WTC11 (cell line): ENCODE data around the gene RAD9B. TPM values are rescaled to one million over a fixed set of nuclear protein-coding genes. Genes with fewer than 3 reads are reported as not detected.

ENCODE experiments used
- ATAC-seq: fragments of 200-7000 bp; cut with Tn5 transposase; 2 replicates; pipeline ENCODE4 v1.10.0; 2021; ENCODE audit warnings: mild to moderate bottlenecking, moderate library complexity
- CTCF ChIA-PET: fragments of 300-600 bp; sonication (Branson Sonifier 250); formaldehyde crosslinking; loops from one replicate; lab custom pipeline; 2021; ENCODE audit warnings: antibody characterized with exemption; lab: Charles Lee
- POLR2A ChIA-PET: fragments of 350-600 bp; sonication (Branson Sonifier 250); formaldehyde crosslinking; loops from one replicate; lab custom pipeline; 2021; ENCODE audit warnings: antibody characterized with exemption; lab: Charles Lee
- DNase-seq: peaks from one replicate; pipeline ENCODE4 v3.0.0; 2021; ENCODE audit warnings: low spot score
- H3K27ac Mint-ChIP-seq: 2 replicates; pipeline ENCODE4 v1.8.0; 2021; ENCODE audit warnings: mixed read lengths
- H3K27me3 Mint-ChIP-seq: 2 replicates; pipeline ENCODE4 v1.8.0; 2021; ENCODE audit warnings: low read depth, mild to moderate bottlenecking, moderate library complexity, mixed read lengths
- H3K36me3 Mint-ChIP-seq: 2 replicates; pipeline ENCODE4 v1.8.0; 2021; ENCODE audit warnings: mixed read lengths
- H3K4me1 Mint-ChIP-seq: 2 replicates; pipeline ENCODE4 v1.8.0; 2022; ENCODE audit warnings: mixed read lengths
- H3K4me3 Mint-ChIP-seq: 2 replicates; pipeline ENCODE4 v1.8.0; 2021; ENCODE audit warnings: mild to moderate bottlenecking, moderate library complexity, mixed read lengths
- H3K9me3 Mint-ChIP-seq: 2 replicates; pipeline ENCODE4 v1.8.0; 2021; ENCODE audit warnings: mixed read lengths
- AR ChIP-seq: fragments of 250-450 bp; sonication (Bioruptor Pico); IDR thresholded peaks from 2 replicates; pipeline ENCODE4 v1.9.0; 2021; ENCODE audit warnings: mild to moderate bottlenecking
- ATF3 ChIP-seq: sonication (generic); formaldehyde crosslinking; conservative IDR thresholded peaks from 2 replicates; pipeline ENCODE4 v1.8.1; 2022; ENCODE audit warnings: mild to moderate bottlenecking, missing genetic modification reagents
- EMX1 ChIP-seq: fragments of 250-450 bp; sonication (Bioruptor Pico); IDR thresholded peaks from 2 replicates; pipeline ENCODE4 v1.8.0; 2021; ENCODE audit warnings: mild to moderate bottlenecking
- NFE2L1 ChIP-seq: sonication (generic); formaldehyde crosslinking; IDR thresholded peaks from 2 replicates; pipeline ENCODE4 v1.8.1; 2023; ENCODE audit warnings: missing genetic modification reagents
- NR1H2 ChIP-seq: sonication (generic); formaldehyde crosslinking; IDR thresholded peaks from 2 replicates; pipeline ENCODE4 v1.9.0; 2021; ENCODE audit warnings: mild to moderate bottlenecking, moderate library complexity, missing genetic modification reagents
- NR3C1 ChIP-seq: sonication (generic); formaldehyde crosslinking; conservative IDR thresholded peaks from 2 replicates; pipeline ENCODE4 v1.8.1; 2023; ENCODE audit warnings: low read depth, mild to moderate bottlenecking, missing genetic modification reagents
- PRDM15 ChIP-seq: sonication (generic); formaldehyde crosslinking; IDR thresholded peaks from 2 replicates; pipeline ENCODE4 v1.8.0; 2022; ENCODE audit warnings: missing genetic modification reagents
- PRRX2 ChIP-seq: fragments of 250-450 bp; sonication (Bioruptor Pico); IDR thresholded peaks from 2 replicates; pipeline ENCODE4 v1.8.0; 2021; ENCODE audit warnings: mild to moderate bottlenecking
- RORB ChIP-seq: fragments of 250-450 bp; sonication (Bioruptor Pico); IDR thresholded peaks from 2 replicates; pipeline ENCODE4 v1.9.0; 2021; ENCODE audit warnings: mild to moderate bottlenecking
- TCF7 ChIP-seq: sonication (generic); formaldehyde crosslinking; IDR thresholded peaks from 2 replicates; pipeline ENCODE4 v1.8.0; 2022; ENCODE audit warnings: mild to moderate bottlenecking, low read depth, missing genetic modification reagents, moderate library complexity
- TP53 ChIP-seq: sonication (generic); formaldehyde crosslinking; IDR thresholded peaks from 2 replicates; pipeline ENCODE4 v1.8.1; 2023; ENCODE audit warnings: mild to moderate bottlenecking, missing genetic modification reagents
- ZNF232 ChIP-seq: sonication (generic); formaldehyde crosslinking; IDR thresholded peaks from 2 replicates; pipeline ENCODE4 v1.8.0; 2022; ENCODE audit warnings: mild to moderate bottlenecking, missing genetic modification reagents
- ZNF423 ChIP-seq: fragments of 250-450 bp; sonication (Bioruptor Pico); IDR thresholded peaks from 2 replicates; pipeline ENCODE4 v2.1.2; 2022; ENCODE audit warnings: mild to moderate bottlenecking, moderate library complexity
- ZNF512 ChIP-seq: sonication (generic); formaldehyde crosslinking; IDR thresholded peaks from 2 replicates; pipeline ENCODE4 v1.8.1; 2022; ENCODE audit warnings: missing genetic modification reagents, borderline replicate concordance
- ZNF671 ChIP-seq: fragments of 250-450 bp; sonication (Bioruptor Pico); IDR thresholded peaks from 2 replicates; pipeline ENCODE4 v1.8.0; 2021; ENCODE audit warnings: mild to moderate bottlenecking
- total RNA-seq: library from RNA; stranded (reverse); gene quantifications from 3 replicates; pipeline ENCODE4 v1.2.3, GENCODE V29; 2021
- TF ChIP-seq, protein P1 (sequence below): sonication (generic); formaldehyde crosslinking; IDR thresholded peaks from 2 replicates; pipeline ENCODE4 v1.8.0; 2023; ENCODE audit warnings: missing genetic modification reagents
- TF ChIP-seq, protein P2 (sequence below): sonication (generic); formaldehyde crosslinking; IDR thresholded peaks from 2 replicates; pipeline ENCODE4 v1.8.1; 2022; ENCODE audit warnings: mild to moderate bottlenecking, moderate library complexity, missing genetic modification reagents
- TF ChIP-seq, protein P3 (sequence below): sonication (generic); formaldehyde crosslinking; IDR thresholded peaks from 2 replicates; pipeline ENCODE4 v1.8.1; 2023; ENCODE audit warnings: mild to moderate bottlenecking, missing genetic modification reagents, borderline replicate concordance

RAD9B gene
- total RNA-seq, 1 experiment from 2014 or later: 0.09 TPM

GRCh38 chr12:110508071-110508586, 6.0 kb downstream of the RAD9B start:
- DNase-seq (no peak), ATAC-seq (no peak)
- no peak overlapping the region for H3K4me3 Mint-ChIP-seq
- H3K36me3 Mint-ChIP-seq: no peaks in the 10 kb centered on the region
- no peaks in the 10 kb centered on the region for H3K4me1 Mint-ChIP-seq
- POLR2A ChIA-PET: interaction anchor here (0.6 kb wide), 1 partner anchor 152 kb away, joined by 4 read pairs; no protein-coding TSS in a partner anchor
- H3K27me3 Mint-ChIP-seq: peaks cover 26% of the 10 kb centered on the region
- H3K9me3 Mint-ChIP-seq: 0 out of 2 replicates have a peak, but pooled peaks cover 4% of the 10 kb centered on the region
- no peak overlapping the region for H3K27ac Mint-ChIP-seq
- TF ChIP-seq NR3C1 (CRISPR knock-in tag) (no peak), RORB (CRISPR knock-in tag) (no peak), TCF7 (CRISPR knock-in tag) (no peak), ATF3 (CRISPR knock-in tag) (no peak), ZNF423 (CRISPR knock-in tag) (no peak), ZNF512 (CRISPR knock-in tag) (no peak), PRDM15 (no peak)
- TF ChIP-seq, protein P1, sequence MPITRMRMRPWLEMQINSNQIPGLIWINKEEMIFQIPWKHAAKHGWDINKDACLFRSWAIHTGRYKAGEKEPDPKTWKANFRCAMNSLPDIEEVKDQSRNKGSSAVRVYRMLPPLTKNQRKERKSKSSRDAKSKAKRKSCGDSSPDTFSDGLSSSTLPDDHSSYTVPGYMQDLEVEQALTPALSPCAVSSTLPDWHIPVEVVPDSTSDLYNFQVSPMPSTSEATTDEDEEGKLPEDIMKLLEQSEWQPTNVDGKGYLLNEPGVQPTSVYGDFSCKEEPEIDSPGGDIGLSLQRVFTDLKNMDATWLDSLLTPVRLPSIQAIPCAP (CRISPR knock-in tag): no peak
- CTCF ChIA-PET: interaction anchor here (1.2 kb wide), 1 partner anchor 39 kb away, joined by 7 read pairs; the partner anchor contains the start of gene FAM216A

DNA sequence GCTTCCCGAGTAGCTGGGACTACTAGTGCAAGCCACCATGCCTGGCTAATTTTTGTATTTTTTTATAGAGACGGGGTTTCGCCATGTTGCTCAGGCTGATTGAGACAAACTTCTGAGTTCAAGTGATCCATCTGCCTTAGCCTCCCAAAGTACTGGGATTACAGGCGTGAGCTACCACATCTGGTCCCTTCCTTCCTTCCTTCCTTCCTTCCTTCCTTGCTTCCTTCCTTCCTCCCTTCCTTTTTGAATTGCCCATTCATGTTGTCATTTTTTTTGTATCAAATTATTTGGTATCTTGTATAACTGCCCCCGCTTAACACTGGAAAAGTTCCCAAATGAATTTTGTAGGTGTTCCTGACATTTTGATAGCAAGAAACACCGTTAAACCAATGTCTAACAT, 11.7 kb downstream of the RAD9B start:
- no peaks in the 10 kb centered on the region for H3K4me1 Mint-ChIP-seq
- no peaks in the 10 kb centered on the region for H3K36me3 Mint-ChIP-seq
- H3K4me3 Mint-ChIP-seq: no peak overlapping the region
- no peak for DNase-seq
- TF ChIP-seq TP53 (no peak), ZNF232 (no peak), PRRX2 (CRISPR knock-in tag) (no peak), NFE2L1 (CRISPR knock-in tag) (no peak)
- no peak for ATAC-seq
- ChIA-PET CTCF (interaction anchor here (1.2 to 1.3 kb wide), 2 partner anchors 64 to 88 kb away, joined by 3 to 5 read pairs; partner anchors contain the start of gene ARPC3), POLR2A (interaction anchor here (0.6 to 0.8 kb wide), 2 partner anchors 14 to 34 kb away, joined by 3 read pairs; no protein-coding TSS in a partner anchor)
- H3K27ac Mint-ChIP-seq: no peak overlapping the region
- H3K27me3 Mint-ChIP-seq: peaks cover 10% of the 10 kb centered on the region; the same call in 1 of the 2 replicates
- 0 out of 2 replicates have a peak, but pooled peaks cover 4% of the 10 kb centered on the region for H3K9me3 Mint-ChIP-seq

DNA sequence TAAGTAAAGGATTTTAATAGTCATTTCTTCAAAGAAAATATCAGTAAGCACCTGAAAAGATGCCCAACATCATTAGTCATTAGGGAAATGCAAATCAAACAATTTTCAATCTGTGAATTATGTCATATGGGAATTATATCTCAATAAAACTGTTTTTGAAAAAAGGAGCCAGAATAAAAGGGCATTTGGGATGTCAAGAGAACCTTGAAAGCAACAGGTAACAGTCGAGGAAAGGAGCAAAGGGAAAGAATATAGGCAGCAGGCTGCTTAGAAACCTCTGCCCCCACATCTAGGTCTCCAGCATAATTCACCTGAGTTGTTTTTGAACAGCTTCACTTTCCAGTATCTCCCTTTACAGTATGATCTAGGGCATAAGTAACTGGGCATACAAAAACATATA, 12.2 kb downstream of the RAD9B start:
- no peaks in the 10 kb centered on the region for H3K4me1 Mint-ChIP-seq
- ChIA-PET POLR2A (interaction anchor here (0.6 kb wide), 1 partner anchor 35 kb away, joined by 3 read pairs; no protein-coding TSS in a partner anchor), CTCF (interaction anchor here (1.2 to 1.3 kb wide), 2 partner anchors 65 to 88 kb away, joined by 3 to 5 read pairs; partner anchors contain the start of gene ARPC3)
- no peak overlapping the region for H3K4me3 Mint-ChIP-seq
- H3K27ac Mint-ChIP-seq: no peak overlapping the region
- DNase-seq (no peak), ATAC-seq (no peak)
- peaks cover 9% of the 10 kb centered on the region; the same call in 1 of the 2 replicates for H3K27me3 Mint-ChIP-seq
- H3K36me3 Mint-ChIP-seq: no peaks in the 10 kb centered on the region
- H3K9me3 Mint-ChIP-seq: 0 out of 2 replicates have a peak, but pooled peaks cover 4% of the 10 kb centered on the region
- TF ChIP-seq, protein P2, sequence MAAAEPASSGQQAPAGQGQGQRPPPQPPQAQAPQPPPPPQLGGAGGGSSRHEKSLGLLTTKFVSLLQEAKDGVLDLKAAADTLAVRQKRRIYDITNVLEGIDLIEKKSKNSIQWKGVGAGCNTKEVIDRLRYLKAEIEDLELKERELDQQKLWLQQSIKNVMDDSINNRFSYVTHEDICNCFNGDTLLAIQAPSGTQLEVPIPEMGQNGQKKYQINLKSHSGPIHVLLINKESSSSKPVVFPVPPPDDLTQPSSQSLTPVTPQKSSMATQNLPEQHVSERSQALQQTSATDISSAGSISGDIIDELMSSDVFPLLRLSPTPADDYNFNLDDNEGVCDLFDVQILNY (CRISPR knock-in tag): no peak
- no peak for TF ChIP-seq EMX1
- TF ChIP-seq NFE2L1 (CRISPR knock-in tag): no peak
- TF ChIP-seq AR (CRISPR knock-in tag): no peak
- no peak for TF ChIP-seq ZNF671 (CRISPR knock-in tag)
- TF ChIP-seq NR1H2 (CRISPR knock-in tag): no peak
- TF ChIP-seq, protein P3, sequence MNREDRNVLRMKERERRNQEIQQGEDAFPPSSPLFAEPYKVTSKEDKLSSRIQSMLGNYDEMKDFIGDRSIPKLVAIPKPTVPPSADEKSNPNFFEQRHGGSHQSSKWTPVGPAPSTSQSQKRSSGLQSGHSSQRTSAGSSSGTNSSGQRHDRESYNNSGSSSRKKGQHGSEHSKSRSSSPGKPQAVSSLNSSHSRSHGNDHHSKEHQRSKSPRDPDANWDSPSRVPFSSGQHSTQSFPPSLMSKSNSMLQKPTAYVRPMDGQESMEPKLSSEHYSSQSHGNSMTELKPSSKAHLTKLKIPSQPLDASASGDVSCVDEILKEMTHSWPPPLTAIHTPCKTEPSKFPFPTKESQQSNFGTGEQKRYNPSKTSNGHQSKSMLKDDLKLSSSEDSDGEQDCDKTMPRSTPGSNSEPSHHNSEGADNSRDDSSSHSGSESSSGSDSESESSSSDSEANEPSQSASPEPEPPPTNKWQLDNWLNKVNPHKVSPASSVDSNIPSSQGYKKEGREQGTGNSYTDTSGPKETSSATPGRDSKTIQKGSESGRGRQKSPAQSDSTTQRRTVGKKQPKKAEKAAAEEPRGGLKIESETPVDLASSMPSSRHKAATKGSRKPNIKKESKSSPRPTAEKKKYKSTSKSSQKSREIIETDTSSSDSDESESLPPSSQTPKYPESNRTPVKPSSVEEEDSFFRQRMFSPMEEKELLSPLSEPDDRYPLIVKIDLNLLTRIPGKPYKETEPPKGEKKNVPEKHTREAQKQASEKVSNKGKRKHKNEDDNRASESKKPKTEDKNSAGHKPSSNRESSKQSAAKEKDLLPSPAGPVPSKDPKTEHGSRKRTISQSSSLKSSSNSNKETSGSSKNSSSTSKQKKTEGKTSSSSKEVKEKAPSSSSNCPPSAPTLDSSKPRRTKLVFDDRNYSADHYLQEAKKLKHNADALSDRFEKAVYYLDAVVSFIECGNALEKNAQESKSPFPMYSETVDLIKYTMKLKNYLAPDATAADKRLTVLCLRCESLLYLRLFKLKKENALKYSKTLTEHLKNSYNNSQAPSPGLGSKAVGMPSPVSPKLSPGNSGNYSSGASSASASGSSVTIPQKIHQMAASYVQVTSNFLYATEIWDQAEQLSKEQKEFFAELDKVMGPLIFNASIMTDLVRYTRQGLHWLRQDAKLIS: no peak
